ENCODE measurements around the gene TMEM44.
"Not testable (repeated sequence)": the region's sequence is repeated elsewhere in the genome, so short reads cannot be mapped to it uniquely, and the experiment has no call there.

Gene TMEM44

GRCh38 chr3:194570898-194571297, 62.3 kb downstream of the TMEM44 start:
- no peak overlapping the region for H3K4me3 ChIP-seq (ENCODE audit: low read length)
- DNase-seq (ENCODE audit: low read depth, low spot score): no peak

GRCh38 chr3:194570235-194570634, 63.0 kb downstream of the TMEM44 start:
- no peak overlapping the region for H3K4me3 ChIP-seq (ENCODE audit: low read length)
- no peak for DNase-seq (ENCODE audit: low read depth, low spot score)

- H3K4me3 ChIP-seq (ENCODE audit: low read length): no peak overlapping the region
- DNase-seq (ENCODE audit: low read depth, low spot score): no peak
These were observed 64.0 kb downstream of the TMEM44 start for GRCh38 chr3:194569252-194569651.

- no peak overlapping the region for H3K4me3 ChIP-seq (ENCODE audit: low read length)
- DNase-seq (ENCODE audit: low read depth, low spot score): no peak
These were observed 67.5 kb downstream of the TMEM44 start for GRCh38 chr3:194565597-194566190.

- DNase-seq (ENCODE audit: low read depth, low spot score): no peak
- H3K4me3 ChIP-seq (ENCODE audit: low read length): no peak overlapping the region
These were observed 70.2 kb downstream of the TMEM44 start for GRCh38 chr3:194562986-194563385.

- DNase-seq (ENCODE audit: low read depth, low spot score): no peak
- no peak overlapping the region for H3K4me3 ChIP-seq (ENCODE audit: low read length)
These were observed 71.8 kb downstream of the TMEM44 start for GRCh38 chr3:194561306-194561974.

- no peak overlapping the region for H3K4me3 ChIP-seq (ENCODE audit: low read length)
- no peak for DNase-seq (ENCODE audit: low read depth, low spot score)
These were observed 73.2 kb downstream of the TMEM44 start for GRCh38 chr3:194560047-194560446.

- no peak for DNase-seq (ENCODE audit: low read depth, low spot score)
- no peak overlapping the region for H3K4me3 ChIP-seq (ENCODE audit: low read length)
These were observed 73.7 kb downstream of the TMEM44 start for GRCh38 chr3:194559530-194559929.

- no peak for DNase-seq (ENCODE audit: low read depth, low spot score)
- no peak overlapping the region for H3K4me3 ChIP-seq (ENCODE audit: low read length)
These were observed 76.8 kb downstream of the TMEM44 start for GRCh38 chr3:194556086-194557056.

GRCh38 chr3:194555175-194556062, 77.8 kb downstream of the TMEM44 start:
- DNase-seq (ENCODE audit: low read depth, low spot score): no peak
- H3K4me3 ChIP-seq (ENCODE audit: low read length): no peak overlapping the region

- H3K4me3 ChIP-seq (ENCODE audit: low read length): no peak overlapping the region
- no peak for DNase-seq (ENCODE audit: low read depth, low spot score)
These were observed 78.6 kb downstream of the TMEM44 start for GRCh38 chr3:194554473-194555123.

GRCh38 chr3:194552327-194552949, 80.8 kb downstream of the TMEM44 start:
- DNase-seq (ENCODE audit: low read depth, low spot score): no peak
- no peak overlapping the region for H3K4me3 ChIP-seq (ENCODE audit: low read length)

GRCh38 chr3:194549853-194550252, 83.4 kb downstream of the TMEM44 start:
- no peak overlapping the region for H3K4me3 ChIP-seq (ENCODE audit: low read length)
- DNase-seq (ENCODE audit: low read depth, low spot score): no peak

GRCh38 chr3:194548346-194549321, 84.6 kb downstream of the TMEM44 start:
- H3K4me3 ChIP-seq (ENCODE audit: low read length): no peak overlapping the region
- DNase-seq (ENCODE audit: low read depth, low spot score): no peak

GRCh38 chr3:194547042-194547441, 86.2 kb downstream of the TMEM44 start:
- no peak for DNase-seq (ENCODE audit: low read depth, low spot score)
- H3K4me3 ChIP-seq (ENCODE audit: low read length): no peak overlapping the region

- H3K4me3 ChIP-seq (ENCODE audit: low read length); DNase-seq (ENCODE audit: low read depth, low spot score): not testable (repeated sequence)
These were observed 87.7 kb downstream of the TMEM44 start for GRCh38 chr3:194545538-194545937.

- DNase-seq (ENCODE audit: low read depth, low spot score): no peak
- no peak overlapping the region for H3K4me3 ChIP-seq (ENCODE audit: low read length)
These were observed 89.7 kb downstream of the TMEM44 start for GRCh38 chr3:194543550-194543949.
